ENCODE measurements around the gene CCDC158. TPM values are rescaled to one million over a fixed set of nuclear protein-coding genes. Genes with fewer than 3 reads are reported as not detected.
"Not testable (repeated sequence)": the region's sequence is repeated elsewhere in the genome, so short reads cannot be mapped to it uniquely, and the experiment has no call there.

The CCDC158 gene
- total RNA-seq, 1 experiment from 2014 or later, result not detected

GRCh38 chr4:76439491-76439890, 18.6 kb upstream of the CCDC158 start:
- Histone ChIP-seq H3K36me3 (no peaks in the 10 kb centered on the region), H3K9me3 (no peaks in the 10 kb centered on the region), H3K4me3 (no peak overlapping the region), H3K27me3 (no peaks in the 10 kb centered on the region)
- no peak for DNase-seq

GRCh38 chr4:76435528-76436319, 14.8 kb upstream of the CCDC158 start:
- H3K27me3 ChIP-seq, result no peaks in the 10 kb centered on the region
- peak overlapping the region; percentile 5; the same call in 1 of the 2 replicates for H3K4me3 ChIP-seq
- H3K9me3 ChIP-seq, result no peaks in the 10 kb centered on the region
- no peaks in the 10 kb centered on the region for H3K36me3 ChIP-seq
- no peak for DNase-seq

GRCh38 chr4:76434901-76435527, 14.1 kb upstream of the CCDC158 start, which contains the start of gene SHROOM3:
TSS of gene SHROOM3 (plus strand) at chr4:76435229. CDS start at chr4:76436053, 824 bp downstream.
- Histone ChIP-seq H3K4me3 (peak within 1 kb of the TSS; percentile 5; the same call in 1 of the 2 replicates), H3K27me3 (no peaks in the 10 kb centered on the region), H3K9me3 (no peaks in the 10 kb centered on the region), H3K36me3 (no peaks in the 10 kb centered on the region)
- no peak for DNase-seq

- no peak overlapping the region for H3K4me3 ChIP-seq
- DNase-seq, result no peak
- H3K9me3 ChIP-seq, result no peaks in the 10 kb centered on the region
- no peaks in the 10 kb centered on the region for H3K36me3 ChIP-seq
- H3K27me3 ChIP-seq, result no peaks in the 10 kb centered on the region
These were observed 9.8 kb upstream of the CCDC158 start for GRCh38 chr4:76430519-76431388.

- no peak for DNase-seq
- Histone ChIP-seq H3K27me3 (no peaks in the 10 kb centered on the region), H3K4me3 (no peak overlapping the region), H3K36me3 (no peaks in the 10 kb centered on the region), H3K9me3 (no peaks in the 10 kb centered on the region)
These were observed 8.7 kb upstream of the CCDC158 start for GRCh38 chr4:76429636-76430035.

DNA sequence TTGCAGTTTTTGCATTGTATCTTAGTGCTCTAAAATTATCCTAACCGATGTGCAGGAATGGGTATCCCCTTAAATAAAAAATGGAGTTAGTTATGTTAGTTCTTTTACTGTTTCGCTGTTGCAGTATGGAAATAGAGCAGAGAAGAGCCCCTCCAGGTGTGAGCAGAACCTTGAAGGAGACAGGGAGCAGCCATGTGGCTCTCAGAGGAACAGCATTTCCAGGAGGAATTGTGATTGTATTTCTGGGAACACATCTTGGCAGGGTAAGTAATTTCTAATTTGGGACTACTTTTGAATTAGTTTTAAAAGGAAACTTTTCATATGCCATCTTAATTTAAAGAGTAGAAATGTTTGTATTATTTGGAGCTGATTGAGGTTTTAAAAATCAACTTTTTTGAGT, 5.3 kb upstream of the CCDC158 start:
- H3K27me3 ChIP-seq, result no peaks in the 10 kb centered on the region
- H3K9me3 ChIP-seq, result no peaks in the 10 kb centered on the region
- no peak for DNase-seq
- H3K36me3 ChIP-seq, result no peaks in the 10 kb centered on the region
- no peak overlapping the region for H3K4me3 ChIP-seq

GRCh38 chr4:76423159-76423558, 2.2 kb upstream of the CCDC158 start:
- DNase-seq, H3K4me3 ChIP-seq, H3K36me3 ChIP-seq, H3K27me3 ChIP-seq, H3K9me3 ChIP-seq: not testable (repeated sequence)

- no peaks in the 10 kb centered on the region for H3K36me3 ChIP-seq
- H3K27me3 ChIP-seq, result no peaks in the 10 kb centered on the region
- no peak overlapping the region for H3K4me3 ChIP-seq
- no peaks in the 10 kb centered on the region for H3K9me3 ChIP-seq
- no peak for DNase-seq
These were observed 666 bp downstream of the CCDC158 start for GRCh38 chr4:76420188-76420761.

DNA sequence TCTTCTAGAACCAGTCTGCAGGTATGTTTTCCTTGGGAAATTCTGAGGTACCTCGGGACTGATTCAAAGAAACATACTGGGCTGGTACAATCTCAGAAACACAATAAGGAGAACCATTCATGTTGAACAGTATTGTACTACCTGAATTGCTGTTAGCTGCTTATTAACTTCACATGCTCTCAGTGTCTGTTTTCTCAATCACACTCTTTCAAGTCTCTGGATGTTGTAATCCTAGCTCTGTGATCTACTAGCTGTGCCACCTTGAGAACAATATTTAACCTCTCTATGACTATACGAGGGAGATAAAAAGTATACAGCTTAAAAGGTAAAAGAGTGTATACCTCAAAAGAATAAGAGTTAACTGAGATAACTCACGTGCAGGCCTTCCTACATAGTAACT, 10.3 kb downstream of the CCDC158 start:
- H3K36me3 ChIP-seq, result no peaks in the 10 kb centered on the region
- H3K27me3 ChIP-seq, result peaks cover 2% of the 10 kb centered on the region; the same call in 1 of the 2 replicates
- H3K4me3 ChIP-seq, result no peak overlapping the region
- no peaks in the 10 kb centered on the region for H3K9me3 ChIP-seq
- DNase-seq, result no peak

DNA sequence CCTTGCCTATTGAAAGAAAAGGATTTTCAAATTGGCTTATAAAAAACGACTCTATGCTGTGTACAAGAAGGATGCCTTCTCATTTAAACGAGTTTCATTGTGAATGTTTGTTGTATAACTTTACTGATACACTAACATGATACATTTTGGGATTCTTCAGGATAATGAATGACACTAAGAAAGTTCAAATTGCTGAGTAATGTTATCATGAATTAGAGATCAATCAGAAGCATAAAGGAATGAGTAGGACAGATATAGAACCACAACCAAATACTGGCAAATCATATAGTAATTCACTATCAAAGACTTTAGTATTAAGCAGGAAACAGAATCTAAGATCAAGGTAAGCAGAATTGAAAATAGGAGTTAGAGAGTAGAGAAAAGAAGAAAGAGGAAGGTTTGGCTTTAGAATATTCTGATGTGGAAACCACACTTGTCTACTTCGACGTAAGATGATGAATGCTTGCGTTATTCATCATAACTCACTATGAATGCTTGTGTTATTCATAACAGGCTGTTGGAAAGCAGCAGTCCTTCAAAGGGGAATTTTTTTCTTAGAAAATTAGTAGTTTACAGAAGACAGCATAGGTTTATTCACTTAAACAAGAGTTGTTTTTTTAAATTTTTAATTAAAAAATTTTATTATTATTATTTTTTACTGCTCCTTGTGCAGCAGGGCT, 13.4 kb downstream of the CCDC158 start:
- DNase-seq, result no peak
- Histone ChIP-seq H3K36me3 (no peaks in the 10 kb centered on the region), H3K9me3 (no peaks in the 10 kb centered on the region), H3K4me3 (no peak overlapping the region), H3K27me3 (peaks cover 2% of the 10 kb centered on the region; the same call in 1 of the 2 replicates)

DNA sequence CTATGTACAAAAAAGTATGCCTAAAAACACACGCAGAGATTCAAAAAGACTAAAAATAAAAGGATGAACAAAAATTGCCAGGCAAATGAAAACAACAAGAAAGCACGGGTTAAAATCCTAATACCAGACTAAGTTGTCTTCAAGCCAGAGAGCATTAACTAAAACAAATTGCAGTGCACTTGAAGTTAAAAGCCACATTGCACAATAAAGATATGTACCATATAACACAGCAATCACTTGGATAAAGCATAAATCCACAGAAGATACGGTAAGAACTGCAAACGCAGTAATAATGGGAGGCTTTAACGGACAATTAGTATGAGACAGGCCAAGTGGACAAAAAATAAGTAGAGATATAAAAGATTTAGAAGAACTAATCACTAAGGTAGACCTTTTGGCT, 14.9 kb downstream of the CCDC158 start:
- Histone ChIP-seq H3K4me3 (no peak overlapping the region), H3K27me3 (peaks cover 2% of the 10 kb centered on the region; the same call in 1 of the 2 replicates), H3K36me3 (no peaks in the 10 kb centered on the region), H3K9me3 (no peaks in the 10 kb centered on the region)
- DNase-seq, result no peak

DNA sequence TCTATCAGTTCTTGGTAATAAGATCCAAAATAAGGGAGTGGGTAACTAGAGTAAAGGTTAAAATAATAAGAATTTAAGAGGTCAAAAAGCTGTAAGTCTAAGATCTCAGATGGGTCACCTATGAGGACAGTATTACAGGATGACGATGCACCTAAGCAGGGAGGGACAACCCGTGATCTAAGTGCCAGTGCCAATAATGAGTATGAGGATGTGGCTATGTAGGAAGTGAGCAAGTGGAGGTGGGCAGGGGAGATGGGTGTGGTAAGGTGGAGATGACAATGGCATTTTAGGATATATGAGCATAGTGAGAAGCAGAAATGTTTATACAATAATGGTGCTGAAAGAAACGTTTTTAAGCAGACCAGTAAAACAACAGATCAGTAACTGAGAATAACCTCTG, 19.3 kb downstream of the CCDC158 start:
- Histone ChIP-seq H3K27me3 (peaks cover 5% of the 10 kb centered on the region; the same call in 1 of the 2 replicates), H3K9me3 (no peaks in the 10 kb centered on the region), H3K4me3 (no peak overlapping the region), H3K36me3 (no peaks in the 10 kb centered on the region)
- no peak for DNase-seq

- Histone ChIP-seq H3K4me3 (no peak overlapping the region), H3K9me3 (peaks cover 5% of the 10 kb centered on the region; the same call in 1 of the 2 replicates), H3K36me3 (no peaks in the 10 kb centered on the region), H3K27me3 (no peaks in the 10 kb centered on the region)
- DNase-seq, result no peak
These were observed 32.6 kb downstream of the CCDC158 start for GRCh38 chr4:76388160-76388908.

DNA sequence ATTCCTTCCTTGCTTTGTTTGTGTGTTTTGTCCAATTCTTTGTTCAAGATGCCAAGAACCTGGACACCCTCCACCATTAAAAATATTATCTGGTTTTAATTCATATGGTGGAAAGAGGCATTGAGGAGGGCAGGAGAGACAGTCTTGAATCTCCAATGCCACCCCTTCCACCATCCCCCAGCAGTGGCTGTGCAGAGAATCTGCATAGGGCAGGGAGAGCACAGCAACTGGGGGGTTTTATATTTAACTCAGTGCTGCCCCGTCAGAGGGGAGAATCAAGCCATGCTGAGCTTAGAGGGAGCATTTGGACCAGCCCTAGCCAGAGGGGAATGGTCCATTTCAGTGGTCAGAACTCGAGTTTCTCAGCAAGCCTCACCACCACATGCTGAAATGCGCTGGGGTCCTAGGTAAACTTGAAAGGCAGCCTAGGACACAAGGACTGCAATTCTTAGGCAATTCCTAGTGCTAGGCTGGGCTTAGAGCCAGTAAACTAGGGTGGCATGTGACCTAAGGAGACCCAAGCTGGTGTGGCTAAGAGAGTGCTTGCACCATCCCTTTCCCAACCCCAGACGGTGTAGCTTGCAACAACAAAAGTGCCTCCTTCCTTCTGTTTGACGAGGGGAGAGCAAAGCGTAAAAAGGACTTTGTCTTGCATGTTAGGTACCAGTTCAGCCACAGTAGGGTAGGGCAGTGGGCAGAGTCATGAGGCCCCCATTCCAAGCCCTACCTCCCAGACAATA, 34.2 kb downstream of the CCDC158 start:
- H3K36me3 ChIP-seq, result no peaks in the 10 kb centered on the region
- H3K27me3 ChIP-seq, result no peaks in the 10 kb centered on the region
- DNase-seq, result no peak
- no peak overlapping the region for H3K4me3 ChIP-seq
- H3K9me3 ChIP-seq, result peaks cover 5% of the 10 kb centered on the region; the same call in 1 of the 2 replicates

DNA sequence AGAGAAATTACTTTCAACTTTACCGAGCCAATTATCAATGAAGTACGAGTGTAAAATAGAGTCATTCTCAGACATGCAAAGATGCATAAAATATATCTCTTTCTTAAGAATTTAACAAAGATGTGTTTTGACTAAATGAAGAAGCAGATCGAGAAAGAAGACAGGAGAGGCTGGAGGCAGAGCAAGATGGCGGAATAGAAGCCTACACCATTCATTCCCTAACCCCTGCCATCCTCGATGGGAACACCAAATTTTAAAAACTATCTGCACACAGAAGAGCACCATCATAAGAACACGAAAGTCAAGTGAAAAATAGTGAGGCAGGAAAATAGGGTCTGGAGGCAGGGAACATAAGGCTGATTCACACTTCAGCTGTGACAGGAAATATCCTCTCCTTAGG, 35.0 kb downstream of the CCDC158 start:
- no peak for DNase-seq
- Histone ChIP-seq H3K36me3 (no peaks in the 10 kb centered on the region), H3K4me3 (no peak overlapping the region), H3K9me3 (peaks cover 5% of the 10 kb centered on the region; the same call in 1 of the 2 replicates), H3K27me3 (no peaks in the 10 kb centered on the region)

Measured in MG63 (cell line).